H9 (cell line): ENCODE results near the gene AGPAT2. TPM values are rescaled to one million over a fixed set of nuclear protein-coding genes. Genes with fewer than 3 reads are reported as not detected.

Experiments used
- DNase-seq: peaks from one replicate; pipeline ENCODE4 v3.0.0-alpha.2; 2017
- H2AFZ ChIP-seq: one replicate; pipeline ENCODE4 v1.6.1; 2013; ENCODE audit warnings: mild to moderate bottlenecking, low read length, control low read depth, moderate library complexity
- H2AK5ac ChIP-seq: 2 replicates; pipeline ENCODE4 v1.6.1; 2013; ENCODE audit warnings: low read length, control low read depth, mixed read lengths; ENCODE audit not compliant: insufficient read length
- H2BK120ac ChIP-seq: one replicate; pipeline ENCODE4 v1.6.1; 2013; ENCODE audit warnings: low read depth, mild to moderate bottlenecking, low read length, control low read depth, inconsistent platforms; ENCODE audit not compliant: poor library complexity, severe bottlenecking
- H2BK12ac ChIP-seq: 2 replicates; pipeline ENCODE4 v1.6.1; 2013; ENCODE audit warnings: low read length, control low read depth, mixed read lengths, low read depth; ENCODE audit not compliant: insufficient read length
- H2BK15ac ChIP-seq: 2 replicates; pipeline ENCODE4 v1.6.1; 2013; ENCODE audit warnings: low read depth, low read length, control low read depth
- H2BK20ac ChIP-seq: one replicate; pipeline ENCODE4 v1.6.1; 2013; ENCODE audit warnings: low read depth, mild to moderate bottlenecking, low read length, control low read depth, inconsistent platforms; ENCODE audit not compliant: poor library complexity, severe bottlenecking
- H2BK5ac ChIP-seq: 2 replicates; pipeline ENCODE4 v1.6.1; 2013; ENCODE audit warnings: low read length, control low read depth, mixed read lengths; ENCODE audit not compliant: insufficient read length
- H3K14ac ChIP-seq: 2 replicates; pipeline ENCODE4 v1.6.1; 2013; ENCODE audit warnings: low read length, control low read depth; ENCODE audit not compliant: insufficient read depth
- H3K18ac ChIP-seq: 2 replicates; pipeline ENCODE4 v1.6.1; 2013; ENCODE audit warnings: low read depth, mild to moderate bottlenecking, mixed read lengths, low read length, control low read depth; ENCODE audit not compliant: insufficient read length
- H3K23ac ChIP-seq: 2 replicates; pipeline ENCODE4 v1.6.1; 2013; ENCODE audit warnings: low read length, control low read depth, mixed read lengths, low read depth; ENCODE audit not compliant: insufficient read length
- H3K23me2 ChIP-seq: 2 replicates; pipeline ENCODE4 v1.6.1; 2013; ENCODE audit warnings: low read depth, mild to moderate bottlenecking, mixed read lengths, low read length, control low read depth; ENCODE audit not compliant: insufficient read length, poor library complexity, severe bottlenecking
- H3K27ac ChIP-seq: 2 replicates; pipeline ENCODE4 v1.5.1; 2013; ENCODE audit warnings: low read length, control low read depth, mixed read lengths, low read depth; ENCODE audit not compliant: insufficient read length
- H3K27me3 ChIP-seq: 2 replicates; pipeline ENCODE4 v1.6.1; 2013; ENCODE audit warnings: low read length, control low read depth, inconsistent platforms; ENCODE audit not compliant: insufficient read depth
- H3K4ac ChIP-seq: 2 replicates; pipeline ENCODE4 v1.6.1; 2013; ENCODE audit warnings: low read depth, mild to moderate bottlenecking, control low read depth, inconsistent platforms, low read length, moderate library complexity
- H3K4me1 ChIP-seq: 2 replicates; pipeline ENCODE4 v1.6.1; 2013; ENCODE audit warnings: low read length, control low read depth, inconsistent platforms; ENCODE audit not compliant: insufficient read depth
- H3K4me2 ChIP-seq: 2 replicates; pipeline ENCODE4 v1.6.1; 2013; ENCODE audit warnings: low read length, control low read depth, mixed read lengths; ENCODE audit not compliant: insufficient read length, insufficient read depth
- H3K56ac ChIP-seq: 2 replicates; pipeline ENCODE4 v1.6.1; 2013; ENCODE audit warnings: low read depth, mild to moderate bottlenecking, mixed read lengths, low read length, control low read depth; ENCODE audit not compliant: insufficient read length
- H3K79me1 ChIP-seq: 2 replicates; pipeline ENCODE4 v1.6.1; 2013; ENCODE audit warnings: low read depth, mild to moderate bottlenecking, moderate library complexity, low read length, control low read depth, inconsistent platforms; ENCODE audit not compliant: insufficient read depth, poor library complexity, severe bottlenecking
- H3K79me2 ChIP-seq: 2 replicates; pipeline ENCODE4 v1.6.1; 2013; ENCODE audit warnings: low read length, control low read depth, inconsistent platforms; ENCODE audit not compliant: insufficient read depth
- H3K9ac ChIP-seq: 2 replicates; pipeline ENCODE4 v1.6.1; 2013; ENCODE audit warnings: low read length, control low read depth, mixed read lengths; ENCODE audit not compliant: insufficient read length; ENCODE audit errors: extremely low read depth
- H3K9me3 ChIP-seq: one replicate; pipeline ENCODE4 v1.6.1; 2013; ENCODE audit warnings: low read depth, low read length, inconsistent platforms; ENCODE audit not compliant: control insufficient read depth
- H3T11ph ChIP-seq: one replicate; pipeline ENCODE4 v1.6.1; 2013; ENCODE audit warnings: mild to moderate bottlenecking, low read length, control low read depth, inconsistent platforms
- H4K20me1 ChIP-seq: one replicate; pipeline ENCODE4 v1.6.1; 2013; ENCODE audit not compliant: control insufficient read depth, insufficient read length, insufficient read depth
- H4K5ac ChIP-seq: 2 replicates; pipeline ENCODE4 v1.6.1; 2013; ENCODE audit warnings: low read depth, mild to moderate bottlenecking, mixed read lengths, low read length, control low read depth; ENCODE audit not compliant: insufficient read length
- H4K8ac ChIP-seq: replicated peaks from 2 replicates; pipeline ENCODE4 v1.6.1; 2013; ENCODE audit warnings: low read length, control low read depth, mixed read lengths, low read depth; ENCODE audit not compliant: insufficient read length
- H4K91ac ChIP-seq: 2 replicates; pipeline ENCODE4 v1.6.1; 2013; ENCODE audit warnings: low read depth, mild to moderate bottlenecking, moderate library complexity, mixed read lengths, low read length, control low read depth; ENCODE audit not compliant: insufficient read length
- H3K27ac Mint-ChIP-seq, 3 experiments: 2 replicates in 2 of 3; 3 replicates in 1 of 3; pipeline ENCODE4 v1.8.0; 2020 to 2021; ENCODE audit warnings: mixed read lengths in 3 of 3, mild to moderate bottlenecking in 1 of 3, moderate library complexity in 1 of 3
- H3K27me3 Mint-ChIP-seq: 2 replicates; pipeline ENCODE4 v1.8.0; 2021; ENCODE audit warnings: low read depth, mild to moderate bottlenecking, moderate library complexity, mixed read lengths
- H3K36me3 Mint-ChIP-seq, 3 experiments: 2 replicates in 2 of 3; 3 replicates in 1 of 3; pipeline ENCODE4 v1.8.0; 2020 to 2021; ENCODE audit warnings: low read depth in 3 of 3, mixed read lengths in 3 of 3; ENCODE audit not compliant: insufficient read depth in 1 of 3
- H3K4me1 Mint-ChIP-seq, 2 experiments: 2 replicates each; pipeline ENCODE4 v1.8.0; 2020; ENCODE audit warnings: mixed read lengths in 2 of 2
- H3K4me3 Mint-ChIP-seq, 2 experiments: 2 replicates in 1 of 2; 3 replicates in 1 of 2; pipeline ENCODE4 v1.8.0; 2020 to 2021; ENCODE audit warnings: mild to moderate bottlenecking in 2 of 2, mixed read lengths in 2 of 2, moderate library complexity in 1 of 2
- H3K9me3 Mint-ChIP-seq, 2 experiments: 2 replicates in 1 of 2; 3 replicates in 1 of 2; pipeline ENCODE4 v1.8.0; 2020; ENCODE audit warnings: mild to moderate bottlenecking in 2 of 2, mixed read lengths in 2 of 2, moderate library complexity in 1 of 2
- WGBS: extraction: QIAGEN DNeasy Blood & Tissue Kit; methylation state at CpG from one replicate; pipeline ENCODE4 v1.1.7; 2013; ENCODE audit warnings: missing lambda C conversion rate, low lambda C conversion rate, mixed read lengths; ENCODE audit not compliant: insufficient read length; ENCODE audit errors: extremely low coverage; 5-methylcytosine and 5-hydroxymethylcytosine counted together
- total RNA-seq: library from RNA; stranded (reverse); gene quantifications from 2 replicates; pipeline ENCODE4 v1.2.1, GENCODE V29; 2021
- TF ChIP-seq, protein P1 (sequence below): fragments of 200-600 bp; sonication (generic); conservative IDR thresholded peaks from 3 replicates; pipeline ENCODE4 v1.8.0; 2021; ENCODE audit warnings: antibody characterized with exemption, mild to moderate bottlenecking

AGPAT2 gene
- total RNA-seq, 1 experiment from 2014 or later: 29.7 TPM

DNA sequence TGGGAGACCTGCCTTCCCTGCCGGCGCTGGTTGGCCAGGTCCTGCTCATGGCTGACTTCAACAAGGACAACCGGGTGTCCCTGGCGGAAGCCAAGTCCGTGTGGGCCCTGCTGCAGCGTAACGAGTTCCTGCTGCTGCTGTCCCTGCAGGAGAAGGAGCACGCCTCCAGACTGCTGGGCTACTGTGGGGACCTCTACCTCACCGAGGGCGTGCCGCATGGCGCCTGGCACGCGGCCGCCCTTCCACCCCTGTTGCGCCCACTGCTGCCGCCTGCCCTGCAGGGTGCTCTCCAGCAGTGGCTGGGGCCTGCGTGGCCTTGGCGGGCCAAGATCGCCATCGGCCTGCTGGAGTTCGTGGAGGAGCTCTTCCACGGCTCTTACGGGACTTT lies 35.7 kb upstream of the AGPAT2 start:
- Histone ChIP-seq H4K20me1 (no peaks in the 10 kb centered on the region), H3K9me3 (no peaks in the 10 kb centered on the region), H2BK120ac (no peak overlapping the region), H4K5ac (no peak overlapping the region), H4K8ac (no peak overlapping the region), H3K56ac (no peak overlapping the region), H3K4ac (no peak overlapping the region), H3K4me2 (no peak overlapping the region), H3K27me3 (no peaks in the 10 kb centered on the region), H3K14ac (no peak overlapping the region), H2BK15ac (no peak overlapping the region), H3K23me2 (no peaks in the 10 kb centered on the region), H2AK5ac (no peak overlapping the region), H4K91ac (no peak overlapping the region), H2BK5ac (no peak overlapping the region), H3T11ph (no peak overlapping the region), H3K18ac (no peak overlapping the region), H3K4me1 (no peaks in the 10 kb centered on the region), H2BK12ac (no peak overlapping the region), H3K79me2 (peaks cover 11% of the 10 kb centered on the region; the same call in 1 of the 2 replicates), H3K79me1 (peaks cover 6% of the 10 kb centered on the region), H2BK20ac (no peak overlapping the region), H3K9ac (no peak overlapping the region), H2AFZ (no peak overlapping the region), H3K23ac (no peak overlapping the region), H3K27ac (no peak overlapping the region)
- WGBS: no CpG with 5 or more reads among the region's 24 CpGs
- no peak overlapping the region for H3K27ac Mint-ChIP-seq
- DNase-seq: no peak
- no peaks in the 10 kb centered on the region; the same call in 1 of the 2 replicates for H3K27me3 Mint-ChIP-seq
- peaks cover 13 to 23% of the 10 kb centered on the region in 2 experiments for H3K4me1 Mint-ChIP-seq
- H3K4me3 Mint-ChIP-seq: no peak overlapping the region
- TF ChIP-seq, protein P1, sequence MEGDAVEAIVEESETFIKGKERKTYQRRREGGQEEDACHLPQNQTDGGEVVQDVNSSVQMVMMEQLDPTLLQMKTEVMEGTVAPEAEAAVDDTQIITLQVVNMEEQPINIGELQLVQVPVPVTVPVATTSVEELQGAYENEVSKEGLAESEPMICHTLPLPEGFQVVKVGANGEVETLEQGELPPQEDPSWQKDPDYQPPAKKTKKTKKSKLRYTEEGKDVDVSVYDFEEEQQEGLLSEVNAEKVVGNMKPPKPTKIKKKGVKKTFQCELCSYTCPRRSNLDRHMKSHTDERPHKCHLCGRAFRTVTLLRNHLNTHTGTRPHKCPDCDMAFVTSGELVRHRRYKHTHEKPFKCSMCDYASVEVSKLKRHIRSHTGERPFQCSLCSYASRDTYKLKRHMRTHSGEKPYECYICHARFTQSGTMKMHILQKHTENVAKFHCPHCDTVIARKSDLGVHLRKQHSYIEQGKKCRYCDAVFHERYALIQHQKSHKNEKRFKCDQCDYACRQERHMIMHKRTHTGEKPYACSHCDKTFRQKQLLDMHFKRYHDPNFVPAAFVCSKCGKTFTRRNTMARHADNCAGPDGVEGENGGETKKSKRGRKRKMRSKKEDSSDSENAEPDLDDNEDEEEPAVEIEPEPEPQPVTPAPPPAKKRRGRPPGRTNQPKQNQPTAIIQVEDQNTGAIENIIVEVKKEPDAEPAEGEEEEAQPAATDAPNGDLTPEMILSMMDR: no peak
- H3K36me3 Mint-ChIP-seq: peaks cover 31 to 42% (median 41%) of the 10 kb centered on the region in 3 experiments
- H3K9me3 Mint-ChIP-seq: no peaks in the 10 kb centered on the region; a peak in 1 of 5 replicates
